ENCODE data around the gene ZNF32. TPM values are rescaled to one million over a fixed set of nuclear protein-coding genes. Genes with fewer than 3 reads are reported as not detected.

Gene ZNF32, protein sequence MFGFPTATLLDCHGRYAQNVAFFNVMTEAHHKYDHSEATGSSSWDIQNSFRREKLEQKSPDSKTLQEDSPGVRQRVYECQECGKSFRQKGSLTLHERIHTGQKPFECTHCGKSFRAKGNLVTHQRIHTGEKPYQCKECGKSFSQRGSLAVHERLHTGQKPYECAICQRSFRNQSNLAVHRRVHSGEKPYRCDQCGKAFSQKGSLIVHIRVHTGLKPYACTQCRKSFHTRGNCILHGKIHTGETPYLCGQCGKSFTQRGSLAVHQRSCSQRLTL
- polyA plus RNA-seq (2013, experiment 1 of 2): 22.6 TPM
- 29.6 TPM for polyA plus RNA-seq (2013, experiment 2 of 2)

DNA sequence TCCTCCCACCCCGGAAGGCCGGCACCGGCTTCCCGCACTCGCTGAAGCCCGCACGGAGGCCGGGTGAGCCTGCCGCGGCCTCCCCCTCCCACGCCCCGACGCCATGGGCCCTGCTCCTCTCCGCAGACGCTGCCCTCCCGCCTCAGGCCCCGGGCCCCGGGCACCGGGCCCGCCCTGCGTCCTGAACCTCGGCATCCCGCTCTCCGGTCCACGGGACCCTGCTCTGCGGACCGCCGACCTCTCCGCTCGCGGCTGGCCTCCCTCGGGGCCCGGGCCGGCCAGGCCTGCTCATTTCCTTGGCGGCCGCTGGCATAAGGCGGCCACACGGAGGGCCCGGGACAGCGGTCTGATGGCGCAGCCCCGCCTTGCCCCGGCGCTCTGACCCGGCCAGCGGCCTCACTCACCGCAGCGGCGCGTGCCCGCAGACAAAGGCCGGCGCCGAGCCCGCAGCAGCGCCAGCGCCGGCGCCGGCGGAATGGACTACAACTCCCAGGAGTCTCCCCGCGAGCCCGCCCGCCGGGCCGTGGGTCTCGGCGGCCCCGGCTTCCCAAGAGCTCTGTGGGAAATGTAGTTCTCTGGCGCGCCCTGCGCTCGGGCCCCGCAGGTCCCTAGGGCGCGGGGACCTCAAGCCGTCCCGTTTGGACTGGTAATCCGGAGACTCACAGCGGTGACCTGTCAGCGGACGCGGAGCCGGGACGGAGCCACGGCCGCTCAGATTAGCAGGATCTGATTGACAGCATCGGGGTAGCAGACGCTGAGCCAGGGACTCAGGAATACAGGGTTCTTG is at the start of gene ZNF32:
TSS of gene ZNF32 (minus strand) at position 484 of the 787 bp plus-strand sequence. CDS start 2,748 bp downstream, outside the sequence.
- Histone ChIP-seq H3K4me1 (ENCODE audit: insufficient read depth, low read length) (peaks cover 4% of the 10 kb centered on the region; the same call in 1 of the 2 replicates), H3K9me3 (ENCODE audit: insufficient read depth, low read depth, low read length) (peaks cover 41% of the 10 kb centered on the region), H3K4me3 (ENCODE audit: low read length) (peak within 1 kb of the TSS; percentile 67), H3K27ac (ENCODE audit: low read depth, low read length) (no peak within 1 kb of the TSS), H3K9ac (ENCODE audit: low read depth, low read length) (peak within 1 kb of the TSS; percentile 86), H3K36me3 (ENCODE audit: insufficient read depth, low read length) (peaks cover 36% of the 10 kb centered on the region), H3K27me3 (ENCODE audit: insufficient read depth, low read length) (peaks cover 27% of the 10 kb centered on the region)
- 1% methylated on average over 90 of the region's 90 CpGs for WGBS

DNA sequence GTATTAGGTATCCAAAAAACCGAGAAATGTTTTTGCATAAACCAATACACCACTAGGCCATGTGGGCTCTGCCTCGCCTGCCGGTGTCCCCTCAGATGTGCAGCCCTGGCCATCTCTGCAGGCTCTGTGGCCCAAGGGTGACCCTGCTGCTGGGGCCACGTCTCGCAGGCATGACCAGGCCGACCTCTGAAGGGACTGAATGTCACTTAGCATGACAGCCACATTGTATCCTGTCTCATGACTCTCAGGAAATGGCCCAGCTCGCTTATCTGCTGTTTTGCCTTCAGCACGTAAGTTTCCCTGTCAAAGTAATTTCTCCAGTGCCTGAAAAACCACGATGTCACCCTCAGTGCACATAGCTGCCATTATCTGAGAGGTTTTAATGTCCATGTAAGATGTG is 49.5 kb upstream of the ZNF32 start:
- Histone ChIP-seq H3K4me3 (ENCODE audit: low read length) (no peak overlapping the region), H3K4me1 (ENCODE audit: insufficient read depth, low read length) (no peaks in the 10 kb centered on the region), H3K27ac (ENCODE audit: low read depth, low read length) (no peak overlapping the region), H3K9ac (ENCODE audit: low read depth, low read length) (no peak overlapping the region), H3K36me3 (ENCODE audit: insufficient read depth, low read length) (no peaks in the 10 kb centered on the region), H3K27me3 (ENCODE audit: insufficient read depth, low read length) (peaks cover under 1% of the 10 kb centered on the region; the same call in 1 of the 2 replicates), H3K9me3 (ENCODE audit: insufficient read depth, low read depth, low read length) (no peaks in the 10 kb centered on the region)
- 92% methylated on average over 9 of the region's 9 CpGs for WGBS

DNA sequence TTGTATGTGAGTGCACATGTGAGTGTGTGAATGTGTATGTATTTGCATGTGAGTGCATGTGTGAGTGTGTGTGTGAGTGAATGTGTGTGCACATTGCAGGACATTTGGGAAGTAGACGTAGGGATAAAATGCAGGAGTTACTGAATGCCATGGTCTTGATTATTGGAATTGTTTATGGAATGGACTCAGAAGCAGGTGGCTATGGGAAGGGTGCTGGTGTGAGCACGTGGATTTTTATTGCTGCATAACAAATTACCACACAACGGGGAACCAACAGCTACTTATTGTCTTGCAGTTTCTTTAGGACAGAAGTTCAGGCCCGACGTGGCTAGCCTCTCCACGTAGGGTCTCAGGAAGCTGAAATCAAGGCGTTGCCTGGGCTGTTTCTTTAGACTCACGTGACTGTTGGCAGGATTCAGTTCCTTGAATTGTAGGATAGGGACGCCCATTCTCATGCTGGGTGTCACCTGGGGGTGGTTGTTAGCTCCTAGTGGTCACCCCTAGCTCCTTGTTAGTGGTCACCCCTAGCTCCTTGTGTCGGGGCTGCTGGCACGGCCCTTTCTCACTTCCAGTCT is 48.3 kb upstream of the ZNF32 start:
- WGBS: 81% methylated on average over 11 of the region's 11 CpGs
- H3K4me1 ChIP-seq (ENCODE audit: insufficient read depth, low read length): no peaks in the 10 kb centered on the region
- no peak overlapping the region for H3K9ac ChIP-seq (ENCODE audit: low read depth, low read length)
- no peak overlapping the region for H3K27ac ChIP-seq (ENCODE audit: low read depth, low read length)
- H3K4me3 ChIP-seq (ENCODE audit: low read length): no peak overlapping the region
- H3K36me3 ChIP-seq (ENCODE audit: insufficient read depth, low read length): no peaks in the 10 kb centered on the region
- no peaks in the 10 kb centered on the region for H3K9me3 ChIP-seq (ENCODE audit: insufficient read depth, low read depth, low read length)
- peaks cover 5% of the 10 kb centered on the region; the same call in 1 of the 2 replicates for H3K27me3 ChIP-seq (ENCODE audit: insufficient read depth, low read length)

DNA sequence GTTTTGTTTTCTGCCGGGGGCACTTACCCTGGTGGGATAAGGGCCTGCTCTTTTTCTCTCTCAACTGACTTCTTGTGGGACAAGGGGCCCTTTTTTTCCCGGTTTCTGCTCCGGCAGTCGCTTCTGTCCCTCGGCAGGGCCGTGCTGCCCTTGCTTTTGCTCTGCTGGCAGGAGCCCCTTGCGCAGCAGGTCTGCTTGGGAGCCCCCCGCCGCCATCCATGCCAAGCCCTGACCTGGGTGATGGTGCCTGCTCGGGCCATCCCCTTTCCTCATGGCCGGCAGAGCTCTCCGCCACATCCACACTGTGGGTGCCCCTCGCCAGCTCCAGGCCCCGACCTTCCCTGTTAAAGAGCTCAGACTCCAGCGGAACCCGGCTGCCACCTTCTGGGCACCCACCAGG is 47.0 kb upstream of the ZNF32 start:
- Histone ChIP-seq H3K36me3 (ENCODE audit: insufficient read depth, low read length) (no peaks in the 10 kb centered on the region), H3K27ac (ENCODE audit: low read depth, low read length) (no peak overlapping the region), H3K27me3 (ENCODE audit: insufficient read depth, low read length) (peaks cover 15% of the 10 kb centered on the region), H3K4me3 (ENCODE audit: low read length) (no peak overlapping the region), H3K4me1 (ENCODE audit: insufficient read depth, low read length) (no peaks in the 10 kb centered on the region), H3K9ac (ENCODE audit: low read depth, low read length) (no peak overlapping the region), H3K9me3 (ENCODE audit: insufficient read depth, low read depth, low read length) (no peaks in the 10 kb centered on the region)
- 95% methylated on average over 16 of the region's 16 CpGs for WGBS

DNA sequence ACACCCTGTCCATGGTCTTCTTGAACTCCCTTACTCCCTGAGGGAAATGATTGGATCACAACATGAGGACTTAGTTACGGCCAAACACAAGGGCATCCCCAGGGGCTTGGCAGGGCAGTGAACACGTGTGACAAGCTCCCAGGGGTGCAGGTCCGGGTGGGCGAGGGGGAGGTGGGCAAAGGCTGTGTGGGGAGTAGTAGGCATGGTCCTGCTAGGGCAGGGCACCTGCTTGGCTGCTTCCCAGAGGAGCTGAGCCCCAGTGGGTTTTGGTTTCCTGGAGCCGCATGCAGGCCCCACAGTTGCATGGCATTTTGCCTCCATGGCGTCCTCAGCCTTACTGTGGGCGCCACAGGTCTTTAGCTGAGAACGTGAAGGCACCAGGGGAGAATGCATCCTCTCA is 46.6 kb upstream of the ZNF32 start:
- no peak overlapping the region for H3K9ac ChIP-seq (ENCODE audit: low read depth, low read length)
- H3K4me3 ChIP-seq (ENCODE audit: low read length): no peak overlapping the region
- H3K27ac ChIP-seq (ENCODE audit: low read depth, low read length): no peak overlapping the region
- H3K4me1 ChIP-seq (ENCODE audit: insufficient read depth, low read length): no peaks in the 10 kb centered on the region
- no peaks in the 10 kb centered on the region for H3K36me3 ChIP-seq (ENCODE audit: insufficient read depth, low read length)
- no peaks in the 10 kb centered on the region for H3K9me3 ChIP-seq (ENCODE audit: insufficient read depth, low read depth, low read length)
- H3K27me3 ChIP-seq (ENCODE audit: insufficient read depth, low read length): peaks cover 19% of the 10 kb centered on the region
- WGBS: 87% methylated on average over 8 of the region's 8 CpGs

DNA sequence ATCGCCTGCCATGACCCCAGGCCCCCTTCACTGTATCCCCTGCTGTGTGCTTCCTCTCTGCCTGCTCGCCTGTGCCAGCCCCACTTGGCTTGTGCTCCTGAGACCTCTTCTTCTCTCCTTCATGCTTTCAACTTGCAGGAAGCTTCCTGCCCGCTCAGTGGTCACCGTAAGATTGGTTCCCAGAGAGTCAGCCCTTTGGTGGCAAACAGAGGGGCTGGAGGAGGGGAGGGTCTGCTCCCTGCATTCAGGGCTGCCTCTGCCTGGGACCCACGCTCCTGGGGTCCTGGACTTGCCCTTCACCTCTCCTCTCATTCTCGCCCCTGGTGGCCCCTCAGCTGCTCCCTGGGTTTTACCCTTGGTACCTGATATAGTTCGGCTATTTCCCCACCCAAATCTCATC is 45.8 kb upstream of the ZNF32 start:
- Histone ChIP-seq H3K9me3 (ENCODE audit: insufficient read depth, low read depth, low read length) (no peaks in the 10 kb centered on the region), H3K27ac (ENCODE audit: low read depth, low read length) (no peak overlapping the region), H3K36me3 (ENCODE audit: insufficient read depth, low read length) (no peaks in the 10 kb centered on the region), H3K27me3 (ENCODE audit: insufficient read depth, low read length) (peaks cover 26% of the 10 kb centered on the region), H3K4me3 (ENCODE audit: low read length) (no peak overlapping the region), H3K9ac (ENCODE audit: low read depth, low read length) (no peak overlapping the region), H3K4me1 (ENCODE audit: insufficient read depth, low read length) (no peaks in the 10 kb centered on the region)
- WGBS: 89% methylated on average over 7 of the region's 7 CpGs

DNA sequence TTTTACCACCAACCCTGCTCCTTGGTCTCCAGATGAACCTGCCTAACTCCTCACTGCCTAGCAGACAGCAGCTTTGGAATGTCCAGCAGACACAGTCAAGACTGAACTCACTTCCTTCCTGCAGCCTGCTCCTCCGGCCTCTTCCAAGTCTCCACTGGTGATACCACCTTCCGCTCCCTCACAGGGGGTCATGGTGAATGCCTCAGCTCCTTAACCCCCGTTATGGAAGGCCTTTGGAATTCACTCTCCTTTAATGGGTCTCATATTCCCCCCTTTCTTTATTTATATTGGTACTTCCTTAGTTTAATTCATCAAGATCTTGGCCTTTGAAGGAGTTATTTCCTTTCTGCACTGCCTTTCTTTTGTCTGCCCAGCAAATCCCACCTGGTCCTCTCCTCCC is 44.9 kb upstream of the ZNF32 start:
- Histone ChIP-seq H3K27me3 (ENCODE audit: insufficient read depth, low read length) (peaks cover 35% of the 10 kb centered on the region), H3K9ac (ENCODE audit: low read depth, low read length) (no peak overlapping the region), H3K9me3 (ENCODE audit: insufficient read depth, low read depth, low read length) (no peaks in the 10 kb centered on the region), H3K4me3 (ENCODE audit: low read length) (no peak overlapping the region), H3K27ac (ENCODE audit: low read depth, low read length) (no peak overlapping the region), H3K4me1 (ENCODE audit: insufficient read depth, low read length) (no peaks in the 10 kb centered on the region), H3K36me3 (ENCODE audit: insufficient read depth, low read length) (no peaks in the 10 kb centered on the region)
- 88% methylated on average over 3 of the region's 3 CpGs for WGBS

DNA sequence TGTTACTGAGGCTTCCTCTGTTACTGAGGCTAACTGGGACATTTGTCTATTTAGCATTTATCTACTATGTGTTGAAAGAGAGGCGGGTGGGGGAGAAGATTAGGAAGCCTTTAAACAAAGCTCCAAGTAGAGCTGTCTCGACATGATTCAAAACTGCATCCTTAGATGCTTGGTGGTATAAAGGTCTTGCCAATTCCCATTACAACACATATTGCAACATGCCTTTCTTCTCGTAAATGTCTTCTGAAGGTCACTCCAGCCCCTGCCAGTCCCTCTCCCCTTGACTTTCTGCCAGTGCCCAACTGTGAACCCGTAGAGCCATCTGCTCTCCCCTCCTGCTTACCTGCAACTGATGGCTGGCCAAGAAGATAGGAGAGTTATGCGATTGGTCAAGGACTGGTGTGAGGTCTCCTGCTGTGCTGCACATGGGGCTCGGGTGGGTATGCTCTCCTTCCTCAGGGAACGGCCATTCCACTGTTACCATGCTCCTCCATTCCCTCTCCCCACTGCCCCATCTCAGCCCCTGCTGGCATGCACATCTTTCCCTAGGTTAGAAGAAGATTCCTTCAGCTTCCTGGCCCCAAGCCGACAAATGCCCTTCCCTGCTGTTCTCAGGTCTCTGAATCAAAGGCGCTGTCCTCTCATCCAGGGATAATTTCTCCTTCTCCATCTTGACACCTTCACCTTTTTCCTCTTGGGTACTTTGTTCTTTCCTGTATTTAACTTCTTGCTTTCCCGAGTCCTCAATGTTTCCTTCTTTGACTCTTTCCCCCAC is 43.6 kb upstream of the ZNF32 start:
- no peak overlapping the region for H3K4me3 ChIP-seq (ENCODE audit: low read length)
- H3K9ac ChIP-seq (ENCODE audit: low read depth, low read length): no peak overlapping the region
- no peak overlapping the region for H3K27ac ChIP-seq (ENCODE audit: low read depth, low read length)
- WGBS: 88% methylated on average over 9 of the region's 10 CpGs
- no peaks in the 10 kb centered on the region for H3K4me1 ChIP-seq (ENCODE audit: insufficient read depth, low read length)
- H3K36me3 ChIP-seq (ENCODE audit: insufficient read depth, low read length): no peaks in the 10 kb centered on the region
- H3K27me3 ChIP-seq (ENCODE audit: insufficient read depth, low read length): peaks cover 39% of the 10 kb centered on the region
- no peaks in the 10 kb centered on the region for H3K9me3 ChIP-seq (ENCODE audit: insufficient read depth, low read depth, low read length)

DNA sequence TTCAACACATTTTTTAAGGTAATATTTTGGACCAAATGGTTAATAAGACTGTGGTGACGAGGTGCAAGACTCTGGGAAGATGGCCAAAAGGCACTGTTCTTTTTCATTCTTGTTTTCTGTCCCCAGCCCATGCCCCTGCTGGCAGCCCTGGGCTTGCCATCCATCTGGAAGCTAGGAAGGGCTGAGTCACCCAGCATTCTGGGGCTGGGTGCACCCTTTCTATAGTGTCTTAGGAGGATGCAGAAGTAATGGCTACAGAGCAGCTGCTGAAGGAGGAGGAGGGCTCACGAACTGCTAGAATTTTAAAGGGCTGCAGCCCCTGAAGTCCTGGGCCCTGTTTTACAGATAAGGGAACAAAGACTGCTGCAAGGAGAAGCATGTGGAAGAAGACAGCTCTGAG is 42.8 kb upstream of the ZNF32 start:
- Histone ChIP-seq H3K36me3 (ENCODE audit: insufficient read depth, low read length) (no peaks in the 10 kb centered on the region), H3K4me3 (ENCODE audit: low read length) (no peak overlapping the region), H3K9me3 (ENCODE audit: insufficient read depth, low read depth, low read length) (no peaks in the 10 kb centered on the region), H3K27me3 (ENCODE audit: insufficient read depth, low read length) (peaks cover 41% of the 10 kb centered on the region), H3K27ac (ENCODE audit: low read depth, low read length) (no peak overlapping the region), H3K9ac (ENCODE audit: low read depth, low read length) (no peak overlapping the region), H3K4me1 (ENCODE audit: insufficient read depth, low read length) (no peaks in the 10 kb centered on the region)
- 86% methylated on average over 2 of the region's 2 CpGs for WGBS

DNA sequence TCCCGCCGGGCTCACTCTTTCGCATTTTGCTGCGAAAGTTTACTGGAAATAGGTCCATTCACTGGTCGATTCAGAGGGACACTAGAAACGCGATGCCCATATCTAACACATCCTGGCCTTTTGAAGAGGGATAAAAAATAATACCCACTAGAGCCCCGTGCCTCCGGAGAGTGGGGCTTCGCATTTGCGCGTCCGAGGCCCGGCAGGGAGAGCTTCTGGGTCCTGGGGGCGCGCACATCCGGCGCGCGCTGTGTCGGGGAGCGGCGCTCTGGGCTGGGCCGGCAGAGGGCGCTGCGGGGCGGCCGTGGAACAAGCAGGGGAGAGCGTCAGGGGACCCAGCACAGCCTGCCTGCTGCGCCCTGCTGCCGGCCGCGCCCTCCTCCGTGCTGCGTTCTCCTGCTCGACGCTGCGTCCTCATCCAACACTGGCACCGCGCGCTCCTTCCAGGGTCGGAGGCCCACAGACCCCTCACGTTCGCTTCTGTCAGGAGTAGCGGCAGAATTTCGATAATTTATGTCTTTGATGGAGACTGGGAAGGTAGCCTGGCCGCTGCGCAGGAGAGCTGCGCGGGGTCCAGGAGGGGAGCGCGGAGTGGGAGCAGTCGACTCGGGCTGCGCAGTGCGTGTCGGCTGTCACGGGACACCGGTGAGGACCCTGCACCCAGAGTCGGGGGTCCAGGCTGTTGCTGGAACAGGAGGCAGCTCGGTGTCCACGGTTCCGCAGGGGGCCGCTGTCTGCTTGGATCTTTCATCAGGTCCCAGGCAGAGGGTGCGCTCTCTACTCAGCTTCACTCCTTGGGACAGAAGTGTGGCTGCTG is 41.5 kb upstream of the ZNF32 start:
- WGBS: 2% methylated on average over 65 of the region's 65 CpGs
- Histone ChIP-seq H3K4me3 (ENCODE audit: low read length) (peak overlapping the region; percentile 63), H3K4me1 (ENCODE audit: insufficient read depth, low read length) (no peaks in the 10 kb centered on the region), H3K9ac (ENCODE audit: low read depth, low read length) (peak overlapping the region; percentile 52), H3K36me3 (ENCODE audit: insufficient read depth, low read length) (no peaks in the 10 kb centered on the region), H3K9me3 (ENCODE audit: insufficient read depth, low read depth, low read length) (no peaks in the 10 kb centered on the region), H3K27me3 (ENCODE audit: insufficient read depth, low read length) (peaks cover 41% of the 10 kb centered on the region), H3K27ac (ENCODE audit: low read depth, low read length) (no peak overlapping the region)
